GM19452 (cell line): ENCODE data around the gene CD3D.

Experiments
- ATAC-seq: cut with Tn5 transposase; IDR thresholded peaks from one replicate; pipeline ENCODE4 v1.9.1; 2021; ENCODE audit not compliant: unreplicated experiment

CD3D gene

GRCh38 chr11:118304227-118304567, 38.3 kb downstream of the CD3D start:
- no peak for ATAC-seq

DNA sequence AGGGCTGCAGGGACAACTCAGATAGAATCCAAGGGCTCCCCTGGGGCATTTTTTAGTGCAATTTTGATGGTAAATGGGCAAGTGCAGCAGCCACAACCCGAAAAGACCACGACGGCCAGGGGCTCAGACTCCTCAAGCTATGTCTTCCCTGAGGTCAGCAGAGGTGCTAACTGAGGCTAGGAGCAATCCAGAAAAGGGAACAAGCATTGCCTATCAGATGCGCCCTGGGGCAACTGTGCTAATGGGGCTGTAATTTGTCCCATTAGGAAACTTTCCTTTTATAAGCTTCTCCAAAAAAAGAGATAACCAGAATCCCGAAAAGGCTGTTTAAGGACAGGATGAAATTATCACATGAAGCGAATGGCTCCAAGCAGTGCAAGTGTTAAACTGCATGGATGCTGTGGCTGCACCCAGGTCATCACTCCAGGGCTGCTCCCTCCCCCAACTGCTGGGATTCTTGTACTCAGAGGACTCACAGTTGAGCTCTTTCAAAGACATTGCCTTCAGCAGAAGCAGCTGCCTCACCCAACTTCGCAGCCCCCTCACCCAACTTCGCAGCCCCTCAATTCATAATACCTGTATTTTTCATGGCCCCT, 40.8 kb downstream of the CD3D start:
- no peak for ATAC-seq

DNA sequence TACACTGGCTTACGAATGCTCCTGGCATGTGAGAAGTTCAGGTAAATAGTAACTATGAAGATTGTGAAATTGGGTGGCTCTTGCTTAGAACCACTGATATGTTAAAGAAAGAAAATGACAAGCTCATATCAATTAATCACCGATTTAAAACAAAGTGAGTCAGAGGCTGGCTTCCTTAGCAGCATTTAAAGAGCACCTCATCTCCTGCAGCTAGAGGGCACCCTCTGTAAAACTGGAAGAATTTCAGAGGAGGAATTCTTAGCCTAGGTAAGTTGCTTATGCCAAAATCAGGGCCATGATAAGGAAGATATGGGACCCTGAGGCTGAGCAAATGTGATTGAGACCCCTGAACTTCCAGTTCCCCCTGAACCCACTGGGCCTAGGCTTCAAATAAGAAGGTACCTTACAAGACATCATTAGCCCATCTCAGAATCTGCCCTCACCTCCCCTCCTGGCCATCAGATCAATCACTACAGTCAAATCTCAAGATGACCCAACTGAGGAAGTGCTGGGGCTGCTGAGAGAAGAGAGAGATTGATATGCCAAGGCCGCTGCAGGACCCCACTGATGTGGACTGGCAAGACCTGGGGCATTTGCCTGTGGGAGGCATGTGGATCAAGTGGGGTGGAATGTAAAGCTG, 46.6 kb downstream of the CD3D start:
- ATAC-seq, result no peak

- no peak for ATAC-seq
Observed at GRCh38 chr11:118295199-118295598, 47.3 kb downstream of the CD3D start.

- ATAC-seq, result no peak
Observed at GRCh38 chr11:118294053-118294452, 48.5 kb downstream of the CD3D start.

- no peak for ATAC-seq
Observed at GRCh38 chr11:118291477-118292135, 50.9 kb downstream of the CD3D start.

DNA sequence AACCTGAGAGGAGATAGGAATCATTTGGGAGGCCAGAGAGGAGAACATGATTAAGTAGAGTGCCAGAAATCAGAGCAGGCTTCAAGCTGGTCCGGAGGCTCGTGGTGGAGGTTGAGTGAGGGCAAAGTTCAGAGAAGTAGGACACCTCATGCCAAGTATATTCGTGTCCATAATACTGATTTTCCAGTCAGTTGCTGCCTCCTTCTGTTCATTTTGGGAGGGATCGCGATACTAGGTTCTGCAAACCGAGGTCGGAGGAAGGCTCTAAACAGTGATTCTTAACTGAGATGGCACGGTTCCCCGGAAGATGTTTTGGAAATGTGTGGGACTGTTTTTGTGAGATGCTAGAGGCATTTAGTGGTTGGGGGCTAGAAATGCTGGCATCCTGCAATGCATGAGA, 51.6 kb downstream of the CD3D start:
- ATAC-seq, result no peak

- no peak for ATAC-seq
Observed at GRCh38 chr11:118289401-118289800, 53.1 kb downstream of the CD3D start.
